Epithelial cell of esophagus (primary cell): ENCODE measurements around the gene PPP2R5E.

ENCODE experiments used
- DNase-seq: peaks from one replicate; pipeline ENCODE4 v3.0.0; 2010; ENCODE audit warnings: low read depth
- H3K4me3 ChIP-seq: 2 replicates; pipeline ENCODE4 v1.5.1; 2011; ENCODE audit warnings: mild to moderate bottlenecking, low read length, control low read depth
- CTCF ChIP-seq: IDR thresholded peaks from 2 replicates; pipeline ENCODE4 v1.5.1; 2011; ENCODE audit warnings: low read depth, mild to moderate bottlenecking, low read length, control low read depth, inconsistent platforms; ENCODE audit not compliant: insufficient read depth; ENCODE audit errors: missing control alignments

PPP2R5E gene

GRCh38 chr14:63436286-63437098 lies 106.7 kb downstream of the PPP2R5E start:
- H3K4me3 ChIP-seq = no peak overlapping the region
- TF ChIP-seq CTCF = no peak
- DNase-seq = no peak

GRCh38 chr14:63435838-63436237 lies 107.3 kb downstream of the PPP2R5E start:
- H3K4me3 ChIP-seq = no peak overlapping the region
- no peak for DNase-seq
- TF ChIP-seq CTCF = no peak

- H3K4me3 ChIP-seq = no peak overlapping the region
- DNase-seq = no peak
- no peak for TF ChIP-seq CTCF
These were observed 108.0 kb downstream of the PPP2R5E start for GRCh38 chr14:63435204-63435603.

- TF ChIP-seq CTCF = no peak
- DNase-seq = no peak
- H3K4me3 ChIP-seq = no peak overlapping the region
These were observed 110.2 kb downstream of the PPP2R5E start for GRCh38 chr14:63432888-63433552.

- no peak for TF ChIP-seq CTCF
- DNase-seq = no peak
- H3K4me3 ChIP-seq = no peak overlapping the region
These were observed 110.9 kb downstream of the PPP2R5E start for GRCh38 chr14:63432228-63432627.

GRCh38 chr14:63431466-63431865 lies 111.7 kb downstream of the PPP2R5E start:
- H3K4me3 ChIP-seq = no peak overlapping the region
- TF ChIP-seq CTCF = no peak
- DNase-seq = no peak
